Measurements from ENCODE around the gene ELP5.

GRCh38 chr17:7208027-7208571 lies 43.9 kb upstream of the ELP5 start:
- TF ChIP-seq POLR2A (IDR thresholded peaks at IDR 0.05; ENCODE audit: low read length) (no peak), GATA1 (IDR thresholded peaks at IDR 0.05; ENCODE audit: low read depth, low read length) (no peak)
